Left cardiac atrium (tissue), 4 donors: ENCODE results near the gene NFASC. TPM values are rescaled to one million over a fixed set of nuclear protein-coding genes. Genes with fewer than 3 reads are reported as not detected.
A peak's percentile ranks its signal among the peaks of the same experiment; 100 is the strongest.

Experiments used
- ATAC-seq, 2 donors: fragments of 200-7000 bp; cut with Tn5 transposase; one replicate each; pipeline ENCODE4 v1.9.1; 2020; ENCODE audit warnings: mild to moderate bottlenecking in 2 of 2, moderate library complexity in 2 of 2
- DNase-seq: peaks from one replicate; pipeline ENCODE4 v3.0.0-alpha.2; 2020
- intact Hi-C, 2 donors: fragments of 100-400 bp; cut with DNase I; formaldehyde crosslinking; loops; one replicate each; pipeline versions ENCODE4 v1.14.1 to v1.15.1; 2022 to 2023
- total RNA-seq, 2 donors: library from RNA; stranded (reverse); fragmentation: NEBNext Ultra II Directional; extraction: Animal tissue kit (Norgen Biotek cat#: 25700); gene quantifications; one replicate each; pipeline ENCODE4 v1.2.1, GENCODE V29; 2021
- donor health status: DM: no; HTN: yes; CAD: no.
- donor health status: DM: no; HTN: yes; CAD: no; lungs with severe emphysema.
- donor health status: DM: yes; HTN: yes; CAD: no.
- donor health status: Dilated cardiomyopathy.

NFASC gene
- total RNA-seq, 2 donors from 2014 or later = 40.6 to 57.7 TPM

- peak; percentile 31 to 52 for ATAC-seq
- peak; percentile 30 for DNase-seq
- intact Hi-C loops = no loop called here
These were observed 51.3 kb downstream of the NFASC start for GRCh38 chr1:204921855-204922516.

- DNase-seq (no peak), ATAC-seq (no peak)
- intact Hi-C loops = no loop called here
These were observed 52.5 kb downstream of the NFASC start for GRCh38 chr1:204923201-204923600.

DNA sequence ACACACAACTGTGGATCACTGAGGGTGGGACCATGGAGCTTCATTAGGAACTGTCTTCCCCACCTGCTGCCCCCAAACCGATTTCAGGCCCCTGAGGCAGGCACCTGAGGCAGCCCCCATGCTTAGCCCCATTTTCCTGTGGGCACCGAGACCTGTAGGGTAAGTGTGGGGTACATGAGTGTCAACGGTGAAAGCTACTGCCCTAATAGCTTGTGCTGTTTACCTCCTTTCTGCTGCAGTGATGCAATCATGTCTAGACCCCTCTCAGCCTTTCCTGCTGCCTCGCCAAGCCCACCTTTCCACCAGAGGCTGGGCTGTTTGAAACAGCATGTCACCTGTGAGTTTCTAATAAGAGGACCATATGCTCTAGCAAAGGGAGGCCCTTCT is 53.0 kb downstream of the NFASC start:
- intact Hi-C loops = no loop called here
- DNase-seq = no peak
- no peak for ATAC-seq

GRCh38 chr1:204924013-204924759 is 53.5 kb downstream of the NFASC start:
- intact Hi-C loops = no loop called here
- peak in 1 of 2 donors; percentile 30 for ATAC-seq
- DNase-seq = no peak

- intact Hi-C loops = no loop called here
- no peak for DNase-seq
- ATAC-seq = peak in 1 of 2 donors; percentile 18
These were observed 55.0 kb downstream of the NFASC start for GRCh38 chr1:204925701-204926100.

DNA sequence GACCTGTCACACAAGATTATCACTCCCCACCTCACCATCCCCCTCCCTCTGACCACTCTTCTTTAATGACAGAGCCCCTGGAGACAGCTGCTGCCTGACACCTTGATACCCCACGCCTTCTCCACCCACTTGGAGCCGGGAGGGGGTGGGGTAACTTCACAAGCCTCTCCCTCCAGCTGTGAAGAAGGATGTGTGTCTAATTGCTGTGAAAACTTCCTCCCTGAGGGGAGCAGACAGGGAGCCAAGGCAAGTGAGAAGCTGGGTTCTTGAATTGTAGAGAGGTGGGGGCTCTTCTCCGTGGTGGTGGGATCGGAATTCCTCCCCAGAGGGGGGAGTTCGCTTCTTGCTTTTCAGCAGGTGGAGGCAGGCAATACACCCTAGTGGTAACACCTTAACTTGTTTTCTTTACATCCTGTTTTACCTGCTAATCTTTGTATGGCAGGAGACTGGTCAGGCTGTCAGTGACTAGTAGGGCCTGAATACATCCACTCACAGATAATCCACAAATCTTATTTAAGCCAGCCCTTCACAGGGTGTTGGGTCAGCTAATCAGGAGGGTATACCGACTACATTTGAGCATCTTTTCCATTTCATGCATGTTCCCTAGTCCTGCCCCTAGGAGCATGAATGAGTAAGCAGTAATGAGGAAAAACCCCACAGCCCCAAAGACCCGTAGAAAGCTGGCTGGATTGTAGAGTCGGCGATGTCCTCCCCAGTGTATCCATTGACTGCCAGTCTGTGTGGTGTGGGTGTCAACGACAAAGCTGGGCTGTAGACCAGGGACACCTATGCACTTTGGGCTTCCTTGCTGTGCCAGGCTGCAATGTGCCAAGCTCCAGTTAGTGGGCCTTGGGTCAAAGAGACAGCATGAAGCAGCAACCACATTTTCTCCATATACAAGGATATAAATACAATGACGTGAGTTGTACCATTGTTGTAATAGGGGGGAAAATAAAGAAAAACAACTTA is 57.3 kb downstream of the NFASC start:
- peak; percentile 27 to 74 for ATAC-seq
- DNase-seq = no peak
- intact Hi-C loops = no loop called here

- intact Hi-C loops = no loop called here
- ATAC-seq = no peak
- DNase-seq = no peak
These were observed 58.2 kb downstream of the NFASC start for GRCh38 chr1:204928671-204929486.

DNA sequence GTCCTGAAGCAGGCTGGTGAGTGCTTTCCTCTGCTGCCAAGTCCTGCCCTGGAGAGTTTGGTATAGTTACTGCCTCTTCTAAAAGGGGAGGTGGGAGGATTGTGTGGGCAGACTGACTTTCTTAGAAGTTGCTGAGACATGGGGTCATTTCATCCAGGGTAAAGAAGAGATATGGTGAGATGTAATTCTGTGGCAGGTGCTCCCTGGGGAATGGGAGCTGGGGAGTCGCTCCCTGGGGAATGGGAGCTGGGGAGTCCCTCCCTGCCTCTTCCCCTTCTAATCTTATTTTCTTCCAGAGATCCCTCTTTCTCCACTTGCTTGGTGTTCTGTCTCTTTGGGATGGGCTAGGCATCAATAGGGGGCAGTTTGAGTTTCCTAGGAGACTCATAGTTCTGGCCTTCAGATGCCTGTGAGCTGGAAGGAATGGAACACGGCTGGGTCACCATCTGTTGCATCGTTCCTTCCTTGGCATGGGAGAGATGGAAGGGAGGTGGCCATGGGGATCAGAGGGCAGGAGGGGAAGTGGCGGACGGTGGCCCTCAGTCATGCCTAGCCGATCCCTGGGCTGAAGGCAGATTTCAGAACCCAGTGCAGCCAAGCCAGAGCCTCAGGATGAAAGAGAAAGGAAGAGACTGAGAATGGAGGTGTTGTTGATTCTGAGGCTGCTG is 59.0 kb downstream of the NFASC start:
- DNase-seq (no peak), ATAC-seq (no peak)
- intact Hi-C loops = no loop called here

GRCh38 chr1:204930155-204930523 is 59.5 kb downstream of the NFASC start:
- intact Hi-C loops = no loop called here
- DNase-seq (no peak), ATAC-seq (no peak)

DNA sequence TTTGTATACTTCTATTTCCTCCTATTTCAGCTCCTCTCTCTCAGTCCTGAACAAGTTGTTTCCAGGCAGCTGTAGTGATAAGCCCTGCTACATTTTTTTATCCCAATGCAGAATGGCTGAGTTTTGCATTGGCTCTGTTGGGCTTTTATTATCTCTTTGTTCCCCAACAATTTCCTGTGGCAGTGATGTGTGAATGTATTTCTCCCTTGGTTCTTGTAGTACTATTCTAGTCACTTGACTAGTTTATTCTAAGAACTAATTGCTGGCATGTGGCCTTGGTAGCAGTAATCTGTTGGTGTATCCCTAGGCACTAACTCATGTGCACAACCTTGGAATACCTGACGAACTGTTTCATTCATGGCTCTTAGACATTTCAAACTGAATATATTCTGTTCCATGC is 60.7 kb downstream of the NFASC start:
- intact Hi-C loops = no loop called here
- peak; percentile 30 to 57 for ATAC-seq
- DNase-seq = no peak

DNA sequence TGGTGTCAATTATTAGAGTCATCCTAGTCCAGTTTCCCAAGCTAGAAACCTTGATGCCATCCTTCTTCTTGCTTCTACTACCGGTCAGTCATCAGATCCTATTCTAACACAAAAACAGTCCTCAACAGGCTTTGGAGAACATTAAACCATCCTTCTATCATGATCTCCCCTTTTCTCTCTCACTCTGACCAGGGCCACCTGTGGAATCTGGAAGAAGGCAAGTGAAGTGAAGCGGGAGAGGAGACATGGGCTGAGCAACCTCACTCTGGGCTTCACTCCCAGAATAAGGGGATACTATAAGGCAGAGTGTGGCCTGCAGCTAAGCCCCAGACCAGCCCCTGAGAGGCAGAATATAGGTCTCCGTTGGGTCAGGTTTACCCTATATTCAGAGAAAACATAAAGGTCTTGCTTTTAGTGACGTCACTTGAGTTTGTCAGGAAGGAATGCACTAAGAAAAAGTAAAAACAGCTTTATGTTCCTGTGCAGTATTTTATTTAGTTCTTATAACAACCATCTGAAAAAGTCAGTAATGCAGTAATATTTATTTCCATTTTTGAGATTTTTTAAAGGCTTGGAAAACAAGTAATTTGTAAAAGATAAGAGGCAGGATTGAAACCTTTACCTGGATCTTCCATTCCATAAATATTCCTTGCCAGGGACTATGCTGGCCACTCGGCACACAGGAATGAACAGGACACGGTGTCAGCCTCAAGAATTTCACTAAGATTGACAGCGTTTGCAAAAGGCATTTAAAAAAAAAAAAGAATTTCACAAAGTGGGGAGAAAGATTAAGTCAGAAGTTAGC is 61.3 kb downstream of the NFASC start:
- intact Hi-C loops = no loop called here
- ATAC-seq = no peak
- DNase-seq = no peak

GRCh38 chr1:204932573-204932909 is 61.9 kb downstream of the NFASC start:
- intact Hi-C loops = no loop called here
- no peak for ATAC-seq
- no peak for DNase-seq

- intact Hi-C loops = no loop called here
- DNase-seq (no peak), ATAC-seq (no peak)
These were observed 64.5 kb downstream of the NFASC start for GRCh38 chr1:204935155-204935554.

DNA sequence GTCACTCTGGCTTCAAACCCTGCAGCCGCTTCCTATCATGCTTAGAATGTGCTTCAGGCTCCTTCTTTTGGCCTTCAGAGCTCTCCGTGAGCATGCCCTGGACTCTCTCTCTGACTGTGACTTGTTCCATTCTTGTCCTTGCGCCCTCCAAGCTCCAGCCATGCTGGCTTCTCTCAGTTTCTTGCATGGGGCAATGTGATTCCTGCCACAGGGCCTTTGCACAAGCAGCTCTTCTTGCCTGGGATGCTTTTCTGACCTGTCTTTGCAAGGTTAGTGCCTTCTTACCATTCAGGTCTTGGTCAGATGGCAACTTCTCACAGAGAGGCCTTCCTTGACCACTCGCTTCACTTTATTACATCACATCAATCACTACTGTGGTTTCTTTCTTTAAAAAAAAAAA is 66.1 kb downstream of the NFASC start:
- ATAC-seq (no peak), DNase-seq (no peak)
- intact Hi-C loops = no loop called here

- DNase-seq (no peak), ATAC-seq (peak; percentile 34 to 58)
- intact Hi-C loops = no loop called here
These were observed 67.2 kb downstream of the NFASC start for GRCh38 chr1:204937901-204938300.

DNA sequence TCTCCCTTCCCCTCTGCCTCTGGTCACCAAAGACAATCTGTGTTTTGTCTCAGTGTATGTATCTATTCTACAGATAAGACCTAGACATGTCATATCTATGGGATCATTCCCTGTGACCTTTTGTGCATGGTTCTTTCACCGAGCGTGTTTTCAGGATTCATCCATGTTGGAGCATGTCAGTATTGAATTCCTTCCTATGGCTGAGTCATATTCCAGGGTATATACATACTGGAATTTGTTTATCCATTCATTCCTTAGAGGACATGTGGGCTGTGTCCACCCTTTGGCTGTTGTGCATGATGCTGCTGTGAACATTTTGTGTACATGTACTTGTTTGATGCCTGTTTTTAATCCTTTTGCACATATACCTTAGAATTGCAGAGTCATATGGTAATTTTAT is 69.9 kb downstream of the NFASC start:
- DNase-seq (no peak), ATAC-seq (no peak)
- intact Hi-C loops = loop anchor here (5.0 to 10.0 kb wide), 4 partner anchors 113 to 378 kb away; no protein-coding TSS in a partner anchor

DNA sequence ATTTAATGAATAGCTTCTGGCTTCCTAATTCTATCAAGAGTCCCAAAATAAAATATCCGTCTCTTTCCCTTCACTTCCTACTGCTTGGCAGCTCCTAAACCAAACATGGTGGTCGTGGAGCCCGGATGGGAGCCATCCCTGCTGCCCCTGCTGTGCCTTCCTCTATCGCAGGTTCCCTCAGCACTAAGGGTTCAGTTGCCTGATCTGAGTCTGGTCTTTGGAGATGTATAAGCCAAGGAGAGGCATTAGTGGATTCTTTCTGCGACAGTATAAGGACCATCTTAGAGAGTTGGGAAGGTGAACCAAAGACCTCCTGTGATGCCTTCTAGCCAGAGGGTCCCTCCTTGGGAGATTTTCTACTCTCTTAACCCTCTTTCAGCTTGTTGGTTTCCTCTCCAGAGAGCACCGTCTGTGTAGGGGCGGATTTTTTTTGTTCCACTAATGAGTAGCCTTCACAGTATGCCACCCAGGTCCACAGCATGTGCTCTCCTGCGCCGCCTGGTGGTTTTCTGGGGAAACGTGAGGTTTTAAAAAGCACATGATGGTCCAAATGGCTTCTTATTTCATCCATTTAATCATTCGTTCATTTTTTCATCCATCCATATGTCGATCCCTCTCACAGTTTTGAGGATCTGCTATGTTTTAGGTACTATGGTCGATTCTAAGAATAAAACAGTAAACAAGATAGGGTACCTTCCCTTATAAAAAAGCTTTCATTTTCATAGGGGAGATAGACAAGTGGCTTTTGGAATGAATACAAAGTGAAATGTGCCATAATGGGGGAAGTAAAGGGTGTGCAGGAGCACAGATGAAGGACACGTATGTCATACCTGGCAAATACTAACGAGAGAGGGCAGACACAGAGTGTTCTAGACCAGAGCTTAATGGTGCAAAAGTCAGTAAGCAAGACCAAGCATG is 71.0 kb downstream of the NFASC start:
- intact Hi-C loops = loop anchor here (1.0 to 10.0 kb wide), 5 partner anchors 114 to 379 kb away; no protein-coding TSS in a partner anchor
- DNase-seq (peak; percentile 62), ATAC-seq (peak; percentile 73 to 76)
